ENCODE data around the gene GUCY1B1.

The GUCY1B1 gene

GRCh38 chr4:155832664-155833063, 73.8 kb downstream of the GUCY1B1 start:
- no peaks in the 10 kb centered on the region for H4K20me1 ChIP-seq (ENCODE audit: insufficient read depth, low read length)
- DNase-seq (no peak), ATAC-seq (ENCODE audit: insufficient read depth, low read depth) (no peak)
- no peaks in the 10 kb centered on the region for H3K9me3 ChIP-seq (ENCODE audit: insufficient read depth, low read length, severe bottlenecking)
- no peak overlapping the region for H3K4me3 ChIP-seq (ENCODE audit: low read depth in 1 of 2, low read length in 2 of 2)
- H3K36me3 ChIP-seq (ENCODE audit: insufficient read depth, low read length), result no peaks in the 10 kb centered on the region
- TF ChIP-seq CTCF (IDR thresholded peaks at IDR 0.05; ENCODE audit: borderline replicate concordance, extremely low read depth, low read length, poor library complexity, severe bottlenecking) (no peak), EZH2 (IDR thresholded peaks at IDR 0.05; ENCODE audit: borderline replicate concordance, low read depth, low read length, severe bottlenecking) (no peak)
- H3K79me2 ChIP-seq (ENCODE audit: insufficient read depth, low read length), result no peaks in the 10 kb centered on the region
- H3K4me1 ChIP-seq (ENCODE audit: insufficient read depth, low read length), result no peaks in the 10 kb centered on the region
- no peak overlapping the region for H3K4me2 ChIP-seq (ENCODE audit: insufficient read depth, low read length)
- no peak overlapping the region for H2AFZ ChIP-seq (ENCODE audit: low read depth, low read length)
- no peak overlapping the region for H3K9ac ChIP-seq (ENCODE audit: low read depth, low read length)
- no peak overlapping the region for H3K27ac ChIP-seq (ENCODE audit: low read length)
- peaks cover 4% of the 10 kb centered on the region for H3K27me3 ChIP-seq (ENCODE audit: insufficient read depth, low read length, poor library complexity)

GRCh38 chr4:155837203-155837796, 78.5 kb downstream of the GUCY1B1 start:
- no peak overlapping the region for H3K4me2 ChIP-seq (ENCODE audit: insufficient read depth, low read length)
- H3K4me1 ChIP-seq (ENCODE audit: insufficient read depth, low read length), result no peaks in the 10 kb centered on the region
- no peak overlapping the region for H3K9ac ChIP-seq (ENCODE audit: low read depth, low read length)
- H3K79me2 ChIP-seq (ENCODE audit: insufficient read depth, low read length), result no peaks in the 10 kb centered on the region
- TF ChIP-seq CTCF (IDR thresholded peaks at IDR 0.05; ENCODE audit: borderline replicate concordance, extremely low read depth, low read length, poor library complexity, severe bottlenecking) (no peak), EZH2 (IDR thresholded peaks at IDR 0.05; ENCODE audit: borderline replicate concordance, low read depth, low read length, severe bottlenecking) (no peak)
- H3K27me3 ChIP-seq (ENCODE audit: insufficient read depth, low read length, poor library complexity), result peaks cover 14% of the 10 kb centered on the region
- no peaks in the 10 kb centered on the region for H4K20me1 ChIP-seq (ENCODE audit: insufficient read depth, low read length)
- no peak overlapping the region for H3K4me3 ChIP-seq (ENCODE audit: low read depth in 1 of 2, low read length in 2 of 2)
- no peaks in the 10 kb centered on the region for H3K9me3 ChIP-seq (ENCODE audit: insufficient read depth, low read length, severe bottlenecking)
- H2AFZ ChIP-seq (ENCODE audit: low read depth, low read length), result no peak overlapping the region
- DNase-seq (no peak), ATAC-seq (ENCODE audit: insufficient read depth, low read depth) (no peak)
- H3K36me3 ChIP-seq (ENCODE audit: insufficient read depth, low read length), result no peaks in the 10 kb centered on the region
- H3K27ac ChIP-seq (ENCODE audit: low read length), result no peak overlapping the region

GRCh38 chr4:155842080-155842479, 83.3 kb downstream of the GUCY1B1 start:
- Histone ChIP-seq H4K20me1 (ENCODE audit: insufficient read depth, low read length) (no peaks in the 10 kb centered on the region), H2AFZ (ENCODE audit: low read depth, low read length) (no peak overlapping the region), H3K36me3 (ENCODE audit: insufficient read depth, low read length) (no peaks in the 10 kb centered on the region), H3K4me3 (ENCODE audit: low read depth in 1 of 2, low read length in 2 of 2) (no peak overlapping the region), H3K9me3 (ENCODE audit: insufficient read depth, low read length, severe bottlenecking) (peaks cover under 1% of the 10 kb centered on the region), H3K4me1 (ENCODE audit: insufficient read depth, low read length) (no peaks in the 10 kb centered on the region), H3K27me3 (ENCODE audit: insufficient read depth, low read length, poor library complexity) (peaks cover 14% of the 10 kb centered on the region), H3K9ac (ENCODE audit: low read depth, low read length) (no peak overlapping the region), H3K79me2 (ENCODE audit: insufficient read depth, low read length) (no peaks in the 10 kb centered on the region), H3K4me2 (ENCODE audit: insufficient read depth, low read length) (no peak overlapping the region), H3K27ac (ENCODE audit: low read length) (no peak overlapping the region)
- TF ChIP-seq CTCF (IDR thresholded peaks at IDR 0.05; ENCODE audit: borderline replicate concordance, extremely low read depth, low read length, poor library complexity, severe bottlenecking) (no peak), EZH2 (IDR thresholded peaks at IDR 0.05; ENCODE audit: borderline replicate concordance, low read depth, low read length, severe bottlenecking) (no peak)
- no peak for DNase-seq
- ATAC-seq (ENCODE audit: insufficient read depth, low read depth), result no peak
